H1 (cell line): ENCODE results near the gene DSCAM. TPM values are rescaled to one million over a fixed set of nuclear protein-coding genes. Genes with fewer than 3 reads are reported as not detected.

Source experiments
- CTCF ChIA-PET: fragments of 300-600 bp; sonication (Branson Sonifier 250); formaldehyde crosslinking; loops from one replicate; lab custom pipeline; 2021; ENCODE audit not compliant: partially characterized antibody; lab: Charles Lee
- POLR2A ChIA-PET: fragments of 300-600 bp; sonication (Branson Sonifier 250); formaldehyde crosslinking; loops from one replicate; lab custom pipeline; 2021; ENCODE audit warnings: inconsistent platforms; ENCODE audit not compliant: partially characterized antibody; lab: Charles Lee
- DNase-seq, 2 experiments: peaks; one replicate each; pipeline versions ENCODE4 v3.0.0 to v3.0.0-alpha.2; 2010 to 2022; ENCODE audit warnings: low spot score in 2 of 2, low read depth in 1 of 2, mixed read lengths in 1 of 2
- FAIRE-seq: peaks from 2 replicates; lab custom pipeline; 2011; peaks lifted over from hg19 to GRCh38; lab: Jason Lieb, UNC
- H2AFZ ChIP-seq: 2 replicates; pipeline ENCODE4 v1.8.1; 2012; ENCODE audit warnings: low read length, inconsistent platforms
- H2AK5ac ChIP-seq: 2 replicates; pipeline ENCODE4 v1.6.1; 2013; ENCODE audit warnings: low read depth, low read length
- H2BK120ac ChIP-seq: replicated peaks from 2 replicates; pipeline ENCODE3; 2013; ENCODE audit warnings: low read depth, low read length, inconsistent platforms
- H2BK12ac ChIP-seq: 2 replicates; pipeline ENCODE4 v1.6.1; 2013; ENCODE audit warnings: low read depth, low read length
- H2BK15ac ChIP-seq: 2 replicates; pipeline ENCODE4 v1.6.1; 2013; ENCODE audit warnings: low read length
- H2BK20ac ChIP-seq: 2 replicates; pipeline ENCODE4 v1.6.1; 2013; ENCODE audit warnings: low read length
- H2BK5ac ChIP-seq: 2 replicates; pipeline ENCODE4 v1.6.1; 2013; ENCODE audit warnings: low read depth, low read length
- H3K14ac ChIP-seq: 2 replicates; pipeline ENCODE4 v1.6.1; 2013; ENCODE audit warnings: inconsistent platforms; ENCODE audit not compliant: insufficient read length
- H3K18ac ChIP-seq: 2 replicates; pipeline ENCODE4 v1.6.1; 2013; ENCODE audit warnings: low read length; ENCODE audit errors: extremely low read depth
- H3K23ac ChIP-seq: 2 replicates; pipeline ENCODE4 v1.6.1; 2013; ENCODE audit warnings: inconsistent platforms; ENCODE audit not compliant: insufficient read length
- H3K23me2 ChIP-seq: 2 replicates; pipeline ENCODE4 v1.6.1; 2013; ENCODE audit warnings: low read depth, low read length
- H3K27ac ChIP-seq: 2 replicates; pipeline ENCODE4 v1.6.1; 2011; ENCODE audit warnings: low read depth, low read length, inconsistent platforms
- H3K27me3 ChIP-seq, 4 experiments: replicated peaks in 1 of 4; 1 replicate in 1 of 4; 2 replicates in 3 of 4; pipeline versions ENCODE4 v1.6.1 to v1.8.1; 2011 to 2013; ENCODE audit warnings: low read length in 3 of 4, mild to moderate bottlenecking in 3 of 4, inconsistent platforms in 2 of 4, mixed read lengths in 2 of 4, moderate library complexity in 1 of 4; ENCODE audit not compliant: control insufficient read depth in 3 of 4, insufficient read depth in 3 of 4; ENCODE audit errors: extremely low read depth in 1 of 4
- H3K36me3 ChIP-seq, 4 experiments: 2 replicates each; pipeline versions ENCODE4 v1.6.1 to v1.8.1; 2011 to 2013; ENCODE audit warnings: mild to moderate bottlenecking in 4 of 4, low read length in 3 of 4, moderate library complexity in 2 of 4, control low read depth in 1 of 4, inconsistent platforms in 1 of 4; ENCODE audit not compliant: insufficient read depth in 4 of 4, control insufficient read depth in 2 of 4
- H3K4ac ChIP-seq: replicated peaks from 2 replicates; pipeline ENCODE3; 2013; ENCODE audit warnings: low read length, low read depth, mixed read lengths, inconsistent platforms; ENCODE audit not compliant: insufficient read length
- H3K4me1 ChIP-seq, 4 experiments: replicated peaks in 1 of 4; 1 replicate in 1 of 4; 2 replicates in 3 of 4; pipeline versions ENCODE4 v1.6.1 to v1.8.1; 2011 to 2013; ENCODE audit warnings: low read length in 3 of 4, inconsistent platforms in 2 of 4, mixed read lengths in 1 of 4; ENCODE audit not compliant: insufficient read depth in 4 of 4, control insufficient read depth in 3 of 4
- H3K4me2 ChIP-seq, 2 experiments: 2 replicates each; pipeline versions ENCODE4 v1.6.1 to v1.8.1; 2011 to 2013; ENCODE audit warnings: low read depth in 2 of 2, low read length in 2 of 2, control low read depth in 1 of 2, inconsistent platforms in 1 of 2, mild to moderate bottlenecking in 1 of 2; ENCODE audit not compliant: insufficient read depth in 1 of 2
- H3K4me3 ChIP-seq, 4 experiments: fragments of 200-600, 300-600 bp in 1 of 4; sonication (generic), shearing (Covaris generic), sonication (Bioruptor Twin) in 1 of 4; 2 replicates each; pipeline versions ENCODE4 v1.5.1 to v1.8.1; 2011 to 2016; ENCODE audit warnings: low read length in 4 of 4, low read depth in 3 of 4, control low read depth in 2 of 4, inconsistent platforms in 2 of 4, mild to moderate bottlenecking in 2 of 4, mixed read lengths in 1 of 4, moderate library complexity in 1 of 4; ENCODE audit not compliant: insufficient read depth in 2 of 4; ENCODE audit errors: extremely low read depth in 1 of 4
- H3K56ac ChIP-seq: replicated peaks from 2 replicates; pipeline ENCODE3; 2013; ENCODE audit warnings: low read depth, mild to moderate bottlenecking, mixed read lengths, low read length, inconsistent platforms; ENCODE audit not compliant: insufficient read length
- H3K79me1 ChIP-seq: 2 replicates; pipeline ENCODE4 v1.6.1; 2013; ENCODE audit warnings: low read depth, low read length, control low read depth
- H3K79me2 ChIP-seq, 2 experiments: 2 replicates each; pipeline versions ENCODE4 v1.6.1 to v1.8.1; 2012 to 2013; ENCODE audit warnings: low read length in 2 of 2, mild to moderate bottlenecking in 2 of 2, inconsistent platforms in 1 of 2; ENCODE audit not compliant: insufficient read depth in 2 of 2, control insufficient read depth in 1 of 2
- H3K9ac ChIP-seq, 4 experiments: replicated peaks in 1 of 4; 1 replicate in 1 of 4; 2 replicates in 3 of 4; pipeline versions ENCODE4 v1.6.1 to v1.8.1; 2011 to 2013; ENCODE audit warnings: low read depth in 3 of 4, low read length in 3 of 4, control low read depth in 2 of 4, mild to moderate bottlenecking in 2 of 4, moderate library complexity in 2 of 4, inconsistent platforms in 1 of 4; ENCODE audit errors: extremely low read depth in 1 of 4
- H3K9me3 ChIP-seq, 2 experiments: 2 replicates each; pipeline versions ENCODE4 v1.6.1 to v1.8.1; 2012 to 2013; ENCODE audit warnings: mild to moderate bottlenecking in 2 of 2, moderate library complexity in 2 of 2, control low read depth in 1 of 2, inconsistent platforms in 1 of 2, low read depth in 1 of 2, low read length in 1 of 2, mixed read lengths in 1 of 2; ENCODE audit not compliant: insufficient read depth in 2 of 2
- H4K20me1 ChIP-seq, 2 experiments: replicated peaks in 1 of 2; 2 replicates each; pipeline versions ENCODE3 to v1.8.1; 2011 to 2013; ENCODE audit warnings: inconsistent platforms in 2 of 2, low read length in 2 of 2, mild to moderate bottlenecking in 1 of 2; ENCODE audit not compliant: insufficient read depth in 2 of 2, control insufficient read depth in 1 of 2
- H4K5ac ChIP-seq: 2 replicates; pipeline ENCODE4 v1.6.1; 2013; ENCODE audit warnings: low read length, low read depth, mixed read lengths, inconsistent platforms; ENCODE audit not compliant: insufficient read length
- H4K8ac ChIP-seq: 2 replicates; pipeline ENCODE4 v1.8.0; 2013; ENCODE audit warnings: mild to moderate bottlenecking, moderate library complexity, low read length, inconsistent platforms; ENCODE audit not compliant: insufficient read depth; ENCODE audit errors: extremely low read depth
- H4K91ac ChIP-seq: replicated peaks from 2 replicates; pipeline ENCODE3; 2013; ENCODE audit warnings: low read length, mixed read lengths, inconsistent platforms; ENCODE audit not compliant: insufficient read length
- BCL11A ChIP-seq, 2 experiments: IDR thresholded peaks; one replicate each; pipeline ENCODE4 v1.6.1; 2011; ENCODE audit warnings: low read depth in 2 of 2, low read length in 2 of 2, mild to moderate bottlenecking in 2 of 2
- CBX5 ChIP-seq: fragments of 300-800, 300-1000 bp; sonication (generic); IDR thresholded peaks from 2 replicates; pipeline ENCODE4 v1.7.1; 2016; ENCODE audit warnings: antibody characterized with exemption, low read length, low read depth
- CREB1 ChIP-seq: IDR thresholded peaks from 2 replicates; pipeline ENCODE4 v1.6.1; 2012; ENCODE audit warnings: inconsistent platforms
- EZH2 ChIP-seq: fragments of 200-600 bp; sonication (generic); IDR thresholded peaks from 2 replicates; pipeline ENCODE4 v1.7.1; 2012; ENCODE audit warnings: low read depth, mild to moderate bottlenecking, moderate library complexity, low read length, inconsistent platforms; ENCODE audit not compliant: severe bottlenecking
- FOSL1 ChIP-seq: IDR thresholded peaks from 2 replicates; pipeline ENCODE4 v1.6.1; 2011; ENCODE audit warnings: mild to moderate bottlenecking, low read depth, low read length, moderate library complexity; ENCODE audit not compliant: insufficient read depth
- HDAC2 ChIP-seq, 2 experiments: fragments of 300-600 bp in 1 of 2; sonication (generic) in 1 of 2; IDR thresholded peaks; 2 replicates each; pipeline ENCODE4 v1.6.1; 2011 to 2012; ENCODE audit warnings: low read depth in 2 of 2, low read length in 2 of 2, mild to moderate bottlenecking in 2 of 2, moderate library complexity in 2 of 2, borderline replicate concordance in 1 of 2, inconsistent platforms in 1 of 2
- MAX ChIP-seq: IDR thresholded peaks from 2 replicates; pipeline ENCODE4 v1.6.1; 2012; ENCODE audit warnings: inconsistent platforms
- NANOG ChIP-seq: IDR thresholded peaks from 2 replicates; pipeline ENCODE4 v1.6.1; 2011; ENCODE audit warnings: low read length, low read depth, mild to moderate bottlenecking, inconsistent platforms; ENCODE audit not compliant: insufficient read depth, poor library complexity, severe bottlenecking
- RAD21 ChIP-seq, 2 experiments: IDR thresholded peaks in 1 of 2; conservative IDR thresholded peaks in 1 of 2; 2 replicates each; pipeline ENCODE4 v1.6.1; 2011; ENCODE audit warnings: low read depth in 2 of 2, low read length in 2 of 2, improper control_type of control experiment in 1 of 2, inconsistent platforms in 1 of 2, mild to moderate bottlenecking in 1 of 2, moderate library complexity in 1 of 2
- SP1 ChIP-seq: IDR thresholded peaks from 2 replicates; pipeline ENCODE4 v1.6.1; 2011; ENCODE audit warnings: low read depth, low read length
- SP4 ChIP-seq: IDR thresholded peaks from 2 replicates; pipeline ENCODE4 v1.6.1; 2012; ENCODE audit warnings: low read length, inconsistent platforms
- TEAD4 ChIP-seq: IDR thresholded peaks from 2 replicates; pipeline ENCODE4 v1.6.1; 2012; ENCODE audit warnings: low read depth, low read length, inconsistent platforms, mixed read lengths
- WGBS, 2 experiments: shearing (Covaris generic) in 1 of 2; methylation state at CpG; one replicate each; pipeline versions ENCODE4 v1.1.6 to v1.1.7; 2013 to 2015; ENCODE audit warnings: low lambda C conversion rate in 2 of 2, mixed read lengths in 2 of 2, inconsistent platforms in 1 of 2, low coverage in 1 of 2, missing lambda C conversion rate in 1 of 2; ENCODE audit not compliant: insufficient replicate concordance in 2 of 2, insufficient coverage in 1 of 2, insufficient read length in 1 of 2; ENCODE audit errors: extremely low coverage in 1 of 2, missing lambda C conversion rate in 1 of 2; 5-methylcytosine and 5-hydroxymethylcytosine counted together
- polyA plus RNA-seq, 7 experiments: library from polyadenylated mRNA; depleted of rRNA in 3 of 7; stranded (reverse) in 5 of 7; unstranded in 2 of 7; fragments of >200 nt in 5 of 7; fragments of 200-250 nt in 2 of 7; gene quantifications; 1 replicate in 5 of 7; 2 replicates in 1 of 7; 4 replicates in 1 of 7; pipeline versions ENCODE4 v1.2.1 to v1.2.3, GENCODE V29; 2011 to 2013; ENCODE audit warnings: missing spikeins in 2 of 7, mixed read lengths in 2 of 7
- total RNA-seq: library from RNA; stranded (reverse); fragmentation: NEBNext Ultra II Directional; extraction: Animal tissue kit (Norgen Biotek cat#: 25700); gene quantifications from 2 replicates; pipeline ENCODE4 v1.2.1, GENCODE V29; 2021

Gene DSCAM
- total and polyA plus RNA-seq, 2 of the 8 experiments (the other 6 are each of a cell fraction or from before 2014, with no cell fraction given): 0.02 to 0.15 TPM

GRCh38 chr21:40278345-40278744 lies 568.6 kb downstream of the DSCAM start:
- DNase-seq (no peak), FAIRE-seq (no peak)
- Histone ChIP-seq H3K27me3 (no peaks in the 10 kb centered on the region), H4K91ac (no peak overlapping the region), H4K8ac (no peak overlapping the region), H3K27ac (no peak overlapping the region), H3K4me1 (peaks cover 0 to under 1% (median 0%) of the 10 kb centered on the region in 4 experiments; a peak in 1 of 7 replicates), H3K9ac (no peak overlapping the region), H4K20me1 (no peaks in the 10 kb centered on the region), H3K56ac (no peak overlapping the region), H3K4me3 (no peak overlapping the region), H2BK20ac (no peak overlapping the region), H2AK5ac (no peak overlapping the region), H3K23ac (no peak overlapping the region), H3K36me3 (no peaks in the 10 kb centered on the region), H2BK12ac (no peak overlapping the region), H3K18ac (no peak overlapping the region), H3K79me2 (no peaks in the 10 kb centered on the region), H3K4me2 (no peak overlapping the region), H3K79me1 (no peaks in the 10 kb centered on the region), H2BK5ac (no peak overlapping the region), H3K23me2 (no peaks in the 10 kb centered on the region), H3K14ac (no peak overlapping the region), H2BK120ac (no peak overlapping the region), H2AFZ (peak overlapping the region; percentile 85; the same call in 1 of the 2 replicates), H2BK15ac (no peak overlapping the region), H4K5ac (no peak overlapping the region), H3K4ac (no peak overlapping the region), H3K9me3 (no peaks in the 10 kb centered on the region)
- ChIA-PET POLR2A (no interaction called here), CTCF (no interaction called here)
- WGBS, 2 experiments: 79% methylated on average over 1 of the region's 1 CpG; no CpG with 5 or more reads in 1 of the 2 experiments
- TF ChIP-seq EZH2: no peak
- no peak for TF ChIP-seq SP4
- TF ChIP-seq CREB1: no peak
- TF ChIP-seq MAX: no peak
- TF ChIP-seq NANOG: no peak
- TF ChIP-seq SP1: no peak
- TF ChIP-seq BCL11A (IDR thresholded peaks at IDR 0.05; ENCODE audit: low read depth in 2 of 2, low read length in 2 of 2): no peak
- TF ChIP-seq CBX5: no peak
- TF ChIP-seq HDAC2 (IDR thresholded peaks at IDR 0.05; ENCODE audit: borderline replicate concordance in 1 of 2, low read depth in 2 of 2, low read length in 2 of 2): no peak
- TF ChIP-seq FOSL1: no peak
- TF ChIP-seq TEAD4: no peak
- no peak for TF ChIP-seq RAD21 (IDR thresholded peaks at IDR 0.05 in 1 of 2, conservative IDR thresholded peaks at IDR 0.05 in 1 of 2; ENCODE audit: low read depth in 2 of 2, low read length in 2 of 2)
